Activated CD8-positive, alpha-beta memory T cell treated with anti-CD3 and anti-CD28 coated beads, Interleukin-2, amount 50 U/mL, for 4 hours (primary cell): ENCODE data around the gene BEND6.

Experiments
- DNase-seq: peaks from one replicate; pipeline ENCODE4 v3.0.0-alpha.2; 2020

The BEND6 gene

DNA sequence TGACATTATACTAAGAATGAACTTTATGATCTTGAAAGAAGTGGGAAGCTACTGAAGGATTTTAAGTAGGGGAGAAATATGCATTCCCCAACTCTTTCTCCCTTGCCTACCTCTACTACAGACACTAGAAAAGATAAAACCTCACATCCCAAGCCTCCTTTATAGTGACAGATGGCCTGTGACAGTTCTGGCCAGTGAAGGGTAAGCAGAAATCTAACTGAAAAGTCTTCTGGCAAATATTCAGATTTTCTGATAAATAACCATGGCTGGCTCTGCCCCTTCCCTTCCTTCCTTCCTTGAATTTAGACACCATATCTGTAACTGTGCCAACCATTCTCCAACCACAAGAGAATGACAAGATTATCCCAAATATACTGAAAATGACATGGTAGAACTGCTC is 10.2 kb upstream of the BEND6 start:
- no peak for DNase-seq

DNA sequence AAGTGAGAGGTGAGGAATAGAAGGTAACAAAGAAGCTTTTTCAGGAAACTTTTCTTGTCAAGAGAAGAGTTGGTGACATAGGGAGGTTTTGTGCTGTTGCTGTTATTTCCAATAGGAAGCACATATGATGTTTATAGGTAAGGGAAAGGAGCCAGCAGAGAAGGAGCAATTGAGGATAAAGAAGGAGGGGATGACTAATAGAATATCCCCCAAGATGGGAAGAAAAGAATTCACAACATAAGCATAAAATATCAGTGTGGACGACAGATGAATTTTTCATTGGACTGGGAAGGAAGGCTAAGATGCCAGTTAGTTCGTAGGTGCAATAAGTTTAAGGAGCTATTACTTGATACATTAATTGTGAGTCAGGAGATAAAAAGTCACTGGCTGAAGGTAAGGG is 8.5 kb upstream of the BEND6 start:
- no peak for DNase-seq

DNA sequence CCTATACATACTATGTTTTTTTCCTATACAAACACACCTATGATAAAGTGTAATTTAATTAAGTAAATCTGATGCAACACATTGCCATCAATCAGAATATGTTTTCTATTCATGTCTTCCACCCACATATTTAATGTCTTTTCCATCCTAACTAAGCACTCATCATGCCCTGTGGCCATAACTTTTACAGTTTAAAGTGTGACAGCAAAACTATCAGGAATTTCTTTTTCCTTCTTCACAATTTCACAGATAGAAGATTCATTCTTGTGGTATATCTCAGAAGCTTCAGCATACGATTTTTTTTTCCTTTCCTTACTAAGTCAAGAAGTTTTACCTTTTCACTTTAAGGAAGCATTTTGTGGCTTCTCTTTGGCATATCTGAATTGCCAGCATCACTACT is 7.0 kb upstream of the BEND6 start:
- no peak for DNase-seq

DNA sequence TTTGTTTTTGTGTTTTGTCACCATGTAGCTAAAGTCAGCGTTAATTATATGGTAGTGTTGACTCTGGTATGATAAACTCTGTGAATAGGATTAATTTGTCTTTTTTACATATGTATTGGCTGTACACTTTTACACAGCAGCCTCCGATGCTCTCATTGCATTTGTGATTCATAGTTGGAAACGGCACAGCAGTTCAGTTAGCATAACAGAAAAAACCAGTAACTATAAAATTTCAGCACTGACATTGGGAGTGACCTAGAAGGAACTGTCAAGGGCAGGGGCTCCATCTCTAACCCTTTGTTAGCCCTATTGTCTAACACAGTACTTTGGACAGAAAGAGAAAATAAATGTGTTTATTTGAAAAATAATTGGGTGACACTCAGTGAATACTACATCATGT is 5.6 kb upstream of the BEND6 start:
- DNase-seq, result no peak

DNA sequence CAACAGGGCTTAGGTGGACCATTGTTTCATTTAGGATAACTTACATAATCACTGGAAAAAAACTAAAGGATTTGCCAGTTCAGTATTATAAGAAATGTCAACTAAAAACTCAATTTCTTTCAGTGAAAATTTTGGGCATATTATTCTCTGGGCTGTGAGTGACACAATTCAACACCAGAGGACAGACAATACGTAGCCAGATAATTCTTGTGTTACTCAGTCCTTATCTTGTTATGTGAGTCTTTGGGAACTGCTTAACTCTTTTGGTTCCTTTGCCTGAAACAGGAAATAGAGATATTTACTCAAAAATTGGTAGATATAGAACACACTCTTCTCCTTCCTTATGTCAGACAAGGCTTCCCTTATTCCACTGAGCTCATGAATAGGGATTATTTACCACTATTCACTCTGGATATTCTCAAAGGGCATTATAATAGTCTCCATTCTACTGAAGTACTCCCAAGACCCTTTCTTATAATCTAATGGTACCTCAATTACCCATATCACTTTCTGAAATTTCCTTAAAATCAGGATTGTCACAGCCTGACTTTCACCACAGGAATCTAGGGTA is 4.9 kb upstream of the BEND6 start:
- no peak for DNase-seq

DNA sequence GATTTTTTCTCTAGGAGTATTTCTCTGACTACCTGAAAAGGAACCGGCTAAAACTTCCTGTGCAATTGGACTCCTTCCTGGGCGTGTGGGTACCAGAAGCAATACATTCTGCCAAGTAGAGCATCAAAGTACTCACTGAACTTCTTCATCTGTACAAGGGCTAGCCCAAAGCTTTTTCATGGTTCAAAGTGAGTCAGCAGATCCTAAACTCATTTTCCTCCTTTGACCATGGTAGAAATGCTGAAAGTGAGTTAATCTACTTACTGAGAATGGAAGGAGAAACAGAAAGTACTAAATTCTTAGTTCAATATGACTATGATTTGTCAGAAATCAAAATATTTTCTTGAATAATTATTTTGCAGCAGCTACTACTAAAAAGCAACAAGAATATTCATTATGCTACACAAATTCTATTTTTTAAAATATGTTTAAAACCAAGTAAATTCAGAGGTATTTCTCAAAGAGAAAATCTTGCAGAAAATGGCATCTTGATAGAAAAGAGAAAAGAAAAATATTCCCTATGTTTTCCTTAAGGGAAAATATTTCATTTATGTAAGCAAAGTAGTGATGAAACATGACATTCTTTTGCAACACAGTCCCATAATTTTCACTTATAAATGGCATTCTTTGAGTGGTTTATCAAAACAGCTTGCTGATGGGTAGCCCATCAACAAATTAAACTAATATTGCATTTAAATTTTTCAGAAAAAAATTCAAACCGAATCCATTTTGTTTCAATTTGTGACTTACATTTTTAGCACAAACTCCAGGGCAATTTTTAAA is 3.7 kb upstream of the BEND6 start:
- no peak for DNase-seq

DNA sequence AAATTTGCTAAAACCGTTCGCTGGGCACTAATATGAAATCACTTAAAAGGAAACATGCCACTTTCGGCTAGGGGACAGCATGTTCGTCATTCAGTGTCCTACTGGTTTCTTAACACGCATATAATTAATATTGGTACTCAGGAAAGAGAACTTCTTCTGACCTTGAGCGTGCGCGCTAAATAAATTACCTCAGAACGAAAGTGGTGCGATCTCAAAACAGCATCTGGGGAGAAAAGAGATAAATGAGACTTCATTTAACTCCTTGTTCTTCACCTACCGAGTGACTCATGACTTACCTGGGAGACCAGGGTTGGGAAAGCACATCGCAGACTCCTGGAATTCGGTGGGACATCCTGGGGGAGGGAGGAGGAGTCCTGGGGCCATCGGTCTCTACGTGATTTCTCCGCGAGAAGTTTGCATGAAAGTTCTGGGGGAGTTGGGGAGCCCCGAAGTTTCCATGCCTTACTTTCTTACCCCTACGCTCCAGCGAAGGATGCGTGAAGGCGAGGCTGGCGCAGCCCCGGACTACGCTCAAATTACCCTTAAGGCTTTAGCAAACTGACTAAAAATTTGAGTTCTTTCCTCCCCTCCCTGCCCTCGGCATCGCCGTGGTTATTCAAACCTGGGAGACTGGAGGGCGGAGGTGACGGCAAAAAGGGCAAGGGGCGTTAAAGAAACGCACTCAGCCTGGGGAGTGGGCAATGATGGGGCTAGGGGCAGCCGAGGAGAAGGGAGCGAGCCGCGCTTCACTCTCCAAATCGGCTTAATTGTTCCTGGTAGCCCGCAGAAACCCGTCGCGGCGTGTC is 1.1 kb upstream of the BEND6 start:
- no peak for DNase-seq

DNA sequence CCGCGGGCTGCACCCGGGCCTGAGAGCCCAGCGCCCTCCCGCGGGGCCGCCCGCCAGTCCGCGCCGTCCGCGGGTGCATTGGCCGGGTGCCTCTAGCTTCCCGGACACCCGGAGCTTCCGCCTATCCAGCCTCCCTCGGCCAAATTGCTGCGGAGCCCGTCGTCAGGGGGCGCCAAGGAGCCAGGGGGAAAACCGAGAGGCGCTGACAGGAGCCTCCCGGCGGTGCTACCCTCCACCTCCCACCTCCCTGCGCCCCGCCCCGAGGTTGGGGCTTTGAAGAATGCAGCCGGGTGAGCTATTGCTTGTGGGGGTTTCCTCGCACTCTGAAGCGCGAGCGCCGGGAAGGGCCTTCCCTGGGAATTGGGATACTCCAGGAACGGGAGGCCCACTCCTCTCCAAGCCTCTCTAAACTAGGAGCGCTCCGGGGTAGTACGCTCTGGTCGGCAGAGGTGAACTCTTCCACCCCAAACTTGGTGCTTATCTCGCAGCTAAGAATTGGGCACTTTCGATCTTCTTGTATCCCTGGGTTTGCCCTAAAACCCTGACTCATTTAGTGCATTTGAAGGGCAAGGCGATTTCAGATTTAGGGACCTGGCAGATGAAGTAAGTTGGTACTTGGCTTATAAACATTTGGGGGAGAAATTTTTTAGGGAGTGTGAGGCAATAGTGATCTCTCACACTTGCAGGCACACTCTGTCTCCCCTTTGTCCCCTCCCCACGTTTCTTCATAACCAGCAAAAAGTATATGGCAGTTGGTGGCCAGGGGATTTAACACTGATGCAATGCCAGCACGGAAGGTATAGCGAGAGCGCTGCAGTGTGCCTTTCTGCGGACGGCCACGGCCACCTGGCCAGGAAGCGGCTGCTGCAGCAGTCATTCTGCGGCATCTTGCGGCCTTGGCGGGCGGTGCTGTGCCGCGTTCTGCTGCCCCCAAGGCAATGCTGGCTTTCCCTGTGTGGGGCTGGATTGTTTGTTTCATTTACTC is 556 bp downstream of the BEND6 start:
- DNase-seq, result peak; percentile 52

DNA sequence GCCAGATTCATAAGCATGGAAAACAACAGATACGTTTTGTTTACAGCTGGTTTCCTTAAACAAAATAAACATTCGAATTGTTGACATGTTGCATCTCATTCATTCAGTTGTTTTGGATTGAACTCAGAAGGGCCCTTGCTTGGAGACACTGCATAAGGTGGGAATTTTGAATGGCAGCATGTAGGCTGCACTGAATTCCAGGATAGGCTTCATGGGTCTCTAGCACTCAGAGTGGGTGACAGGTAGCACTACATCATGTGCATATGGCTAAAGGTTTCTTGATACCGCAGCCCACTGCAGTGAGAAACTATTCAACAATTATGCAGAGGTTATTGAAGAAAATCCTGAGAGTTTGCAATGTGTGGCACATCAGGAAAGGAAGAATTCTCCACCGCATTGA is 1.6 kb downstream of the BEND6 start:
- no peak for DNase-seq

DNA sequence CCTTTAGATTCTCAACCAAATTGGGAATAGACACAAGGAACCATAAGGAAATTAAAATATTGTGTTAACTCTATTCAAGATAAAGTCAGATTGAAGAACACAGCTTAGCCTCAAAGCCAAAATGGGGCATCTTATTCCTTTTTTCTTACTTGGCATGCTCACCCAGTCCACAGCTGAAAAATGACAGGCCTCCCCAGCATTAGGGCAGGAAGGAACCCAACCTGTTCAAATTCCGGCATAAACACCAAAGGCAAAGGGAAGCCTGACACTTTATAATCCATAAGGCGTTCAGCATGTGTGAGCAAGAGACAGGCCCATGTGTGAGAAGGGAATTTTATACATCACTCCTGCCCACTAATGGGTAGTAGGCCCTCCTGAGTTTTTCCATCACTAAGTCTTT is 2.9 kb downstream of the BEND6 start:
- DNase-seq, result no peak

DNA sequence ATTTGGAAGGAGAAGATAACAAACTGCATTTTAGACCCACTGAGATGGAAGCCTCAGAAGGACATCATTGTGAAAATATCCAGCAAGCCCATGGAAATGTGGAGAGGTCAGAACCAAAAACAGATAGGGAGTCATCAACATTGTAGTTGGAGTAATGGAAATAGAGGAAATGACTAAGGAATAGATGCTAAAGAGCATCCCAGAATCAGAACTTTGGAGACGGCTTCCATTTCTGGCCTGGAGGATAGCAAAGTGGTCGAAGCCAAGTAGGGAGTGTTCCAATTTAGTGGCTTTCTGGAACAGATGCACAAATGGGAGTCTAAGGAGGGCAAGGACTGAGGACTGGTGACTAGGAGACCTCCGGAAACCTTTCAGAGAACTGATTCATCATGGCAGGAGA is 3.6 kb downstream of the BEND6 start:
- DNase-seq, result no peak

DNA sequence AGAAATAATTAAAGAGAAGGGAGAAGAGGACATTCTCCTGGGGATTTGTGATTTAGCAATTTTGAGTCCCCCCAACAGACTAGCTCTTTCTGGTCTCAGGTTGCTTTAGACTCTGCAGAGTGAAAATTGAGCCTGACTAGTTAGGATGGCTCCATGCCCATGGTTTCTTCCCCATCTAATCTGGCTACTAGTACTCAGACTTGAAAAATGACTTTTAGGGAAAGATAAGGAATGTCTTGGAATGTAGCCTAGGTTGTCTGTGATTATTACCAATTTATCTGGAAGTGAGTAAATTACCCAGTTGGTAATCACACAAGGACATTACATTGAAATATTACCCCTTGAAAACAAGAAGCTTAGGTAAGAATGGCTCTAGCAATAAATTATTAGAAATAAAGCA is 4.2 kb downstream of the BEND6 start:
- DNase-seq, result no peak

DNA sequence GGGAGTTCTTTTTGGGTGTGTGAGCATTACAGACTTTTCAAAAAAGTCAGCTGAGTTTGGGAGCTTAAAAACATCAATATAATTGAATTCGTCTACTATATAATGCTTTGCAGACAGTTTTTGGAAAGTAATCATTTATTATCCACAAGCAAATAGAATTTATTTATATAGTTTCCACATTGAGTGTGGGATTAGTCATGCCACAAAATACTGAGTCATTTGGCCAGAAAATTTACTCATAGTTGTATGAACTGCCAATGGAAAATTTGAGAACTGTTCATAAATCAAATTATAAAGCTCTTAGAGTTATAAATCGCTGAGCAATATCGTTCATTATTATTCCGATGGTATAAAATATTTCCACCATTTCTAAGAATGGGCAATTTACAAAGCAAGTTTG is 5.0 kb downstream of the BEND6 start:
- DNase-seq, result no peak

DNA sequence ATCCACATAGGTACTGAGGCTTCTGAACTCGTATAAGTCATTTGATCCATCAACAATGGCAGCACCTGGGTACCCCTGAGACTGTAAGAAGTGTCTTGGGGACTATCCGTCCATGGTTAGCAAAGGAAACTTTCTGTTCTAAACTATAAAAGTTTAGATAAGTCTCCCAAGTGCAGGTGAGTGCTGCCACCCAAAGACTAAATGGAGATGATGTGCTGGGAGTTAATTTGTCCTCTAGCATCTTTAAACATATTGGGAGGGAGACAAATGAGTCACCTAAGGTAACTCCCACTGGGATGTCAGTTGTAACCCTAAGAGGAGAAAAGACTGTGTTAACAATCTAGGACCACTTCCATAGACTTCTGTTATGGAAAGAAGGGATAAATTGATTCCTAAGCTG is 6.2 kb downstream of the BEND6 start:
- DNase-seq, result no peak

DNA sequence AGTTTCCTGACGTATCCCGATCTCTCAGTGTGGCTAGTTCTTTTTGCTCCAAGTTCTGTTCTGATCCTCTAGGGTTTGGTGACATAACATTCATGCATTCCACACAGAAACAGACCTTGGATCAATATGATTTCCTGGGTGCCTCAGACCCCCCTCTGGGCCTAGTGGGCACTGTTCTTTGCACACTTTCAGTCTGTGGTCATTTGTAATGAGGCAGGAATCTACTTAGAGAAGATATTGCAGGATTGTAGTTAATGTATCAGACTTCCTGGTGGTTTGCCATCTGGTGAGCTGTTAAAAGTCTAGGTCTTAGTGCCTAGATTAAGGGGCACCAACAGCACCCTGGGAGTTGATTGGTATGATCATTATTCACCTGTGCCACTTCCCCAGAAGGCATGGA is 7.5 kb downstream of the BEND6 start:
- DNase-seq, result no peak

DNA sequence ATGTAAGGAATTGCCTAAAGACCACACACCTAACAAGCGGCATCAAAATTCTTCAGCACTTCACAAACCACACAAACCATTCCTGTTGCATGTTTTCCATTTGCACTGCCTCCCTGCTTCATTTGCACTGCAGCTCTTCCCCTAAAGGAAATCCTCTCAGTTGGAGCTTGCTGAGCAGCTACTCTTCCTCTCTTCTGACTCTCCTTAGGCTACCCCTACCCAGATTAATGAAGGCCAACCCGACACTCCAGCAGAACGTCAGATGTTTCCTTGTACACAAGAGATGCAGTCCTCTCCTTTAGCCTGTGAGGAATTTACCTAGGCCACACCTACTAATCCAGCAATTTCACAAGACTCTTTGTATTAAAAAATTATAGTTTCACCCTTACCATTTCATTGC is 8.1 kb downstream of the BEND6 start:
- no peak for DNase-seq

DNA sequence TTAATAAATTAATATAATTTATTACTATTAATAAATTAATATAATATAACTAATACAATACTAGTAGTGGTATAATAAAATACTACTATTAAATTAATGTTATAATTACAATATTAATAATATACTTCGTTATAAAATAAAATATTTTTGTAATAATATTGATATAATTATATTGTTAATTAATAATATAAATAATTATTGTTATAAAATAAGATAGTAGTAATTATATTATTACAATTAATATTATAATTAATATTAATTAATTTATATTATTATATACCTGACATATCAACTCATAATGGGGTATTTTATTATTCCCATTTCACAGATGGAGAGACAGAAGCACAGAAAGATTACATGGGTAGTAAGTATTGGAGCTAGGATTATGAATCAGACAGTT is 8.9 kb downstream of the BEND6 start:
- no peak for DNase-seq

DNA sequence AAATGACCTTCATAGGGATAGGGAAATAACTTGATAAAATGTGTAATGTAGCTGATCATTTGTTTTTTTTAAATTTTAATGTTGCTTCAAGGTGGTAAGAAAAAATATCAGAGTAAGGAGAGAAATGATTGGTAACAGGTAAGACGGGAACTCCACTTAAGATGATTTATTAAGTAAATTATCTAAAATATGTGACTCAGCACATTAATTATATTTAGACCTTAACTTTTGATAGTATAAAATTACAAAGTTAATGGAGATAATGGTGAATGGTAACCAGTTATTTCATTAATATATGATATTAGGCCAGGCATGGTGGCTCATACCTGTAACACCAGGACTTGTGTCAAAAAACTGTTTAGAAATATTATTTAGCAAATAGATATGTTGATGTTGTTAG is 10.2 kb downstream of the BEND6 start:
- no peak for DNase-seq

DNA sequence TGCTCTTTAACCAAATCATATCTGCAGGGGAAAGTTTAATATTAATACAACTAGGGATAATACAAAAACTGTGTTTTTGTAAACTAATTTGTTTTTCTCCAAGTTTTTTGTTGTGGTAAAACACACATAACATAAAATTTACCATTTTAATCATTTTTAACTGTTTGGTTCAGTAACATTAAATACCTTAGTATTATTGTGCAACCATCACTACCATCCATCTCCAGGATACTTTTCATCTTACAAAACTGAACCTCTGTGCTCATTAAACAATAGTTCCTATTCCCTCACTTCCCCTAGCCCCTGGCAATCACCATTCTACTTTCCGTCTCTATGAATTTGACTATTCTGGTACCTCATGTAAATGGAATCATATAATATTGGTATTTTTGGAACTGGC is 15.9 kb downstream of the BEND6 start:
- DNase-seq, result no peak

DNA sequence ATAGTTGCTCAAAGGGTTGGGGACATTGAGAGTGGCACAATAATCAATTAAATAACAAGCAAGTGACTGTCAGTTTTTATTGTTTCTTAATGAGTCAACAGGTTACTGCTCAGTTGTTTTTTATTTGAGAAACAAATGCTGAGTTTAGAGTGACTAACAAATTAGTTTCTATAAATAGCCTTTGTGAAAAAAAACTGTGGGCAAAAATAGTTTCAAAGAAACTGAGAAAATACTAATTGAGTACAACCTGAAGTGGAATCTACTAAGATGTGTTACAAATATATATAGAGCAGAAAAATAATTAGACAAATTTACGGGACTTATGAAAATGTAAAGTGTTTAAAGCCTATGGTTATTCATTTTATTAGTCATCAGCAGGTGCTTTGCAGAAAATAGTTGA is 22.3 kb downstream of the BEND6 start:
- no peak for DNase-seq

DNA sequence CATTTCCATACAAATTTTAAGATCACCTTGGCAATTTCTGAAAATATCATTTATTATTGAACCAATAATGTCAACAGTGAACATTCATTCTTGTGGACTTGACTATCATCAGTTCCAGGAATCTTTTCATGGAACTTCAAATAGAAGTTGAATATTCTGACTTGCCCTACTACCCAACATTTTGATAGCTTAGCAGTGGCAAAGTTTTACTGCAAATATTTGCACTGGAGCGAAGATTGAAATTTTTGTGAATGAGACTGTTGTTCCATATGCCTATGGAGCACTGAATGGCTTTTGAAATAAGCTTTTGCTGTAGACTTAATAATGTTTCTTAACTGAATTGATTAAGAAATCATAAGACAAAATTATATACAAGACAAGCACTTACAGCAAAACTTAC is 23.6 kb downstream of the BEND6 start:
- DNase-seq, result no peak

DNA sequence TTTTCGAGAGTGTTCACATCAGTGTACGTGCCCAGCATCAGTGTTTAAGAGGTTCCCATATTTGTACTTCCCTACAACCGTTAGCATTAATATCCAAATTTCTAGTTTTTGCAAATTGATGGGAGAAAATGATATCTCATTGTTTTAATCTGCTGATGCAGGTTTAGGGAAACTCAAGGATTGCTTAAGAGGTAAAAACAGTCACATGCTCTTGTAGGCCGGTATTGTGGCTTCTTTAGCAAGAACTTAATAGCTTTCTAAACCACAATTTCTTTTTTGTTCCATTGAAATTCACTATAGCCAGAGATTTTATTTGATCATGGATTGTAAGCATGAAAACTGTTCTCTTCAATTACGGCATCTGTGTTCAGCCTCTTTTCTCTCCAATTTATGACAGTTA is 29.5 kb downstream of the BEND6 start:
- DNase-seq, result no peak

DNA sequence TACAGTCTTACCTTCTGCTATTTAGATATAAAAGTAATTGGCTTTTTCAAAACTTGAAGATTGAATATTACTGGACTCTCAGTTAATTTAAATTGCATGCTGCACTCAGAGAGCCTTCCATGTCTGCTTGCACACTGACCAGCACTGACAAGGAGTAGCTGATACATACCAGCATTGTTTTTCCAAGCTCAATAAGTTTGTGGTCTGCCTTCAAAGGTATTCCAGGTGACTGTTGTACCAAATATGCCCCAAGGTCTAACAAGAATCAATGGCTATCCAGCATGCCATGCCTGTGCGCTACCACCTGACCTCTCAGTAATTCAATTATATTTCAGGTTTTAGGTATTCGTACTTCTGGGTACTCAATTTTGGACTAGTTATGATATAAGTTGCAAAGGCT is 30.0 kb downstream of the BEND6 start:
- no peak for DNase-seq
